Osteoblast (primary cell): ENCODE data around the gene ATG5. TPM values are rescaled to one million over a fixed set of nuclear protein-coding genes. Genes with fewer than 3 reads are reported as not detected.

Experiments
- DNase-seq: peaks from one replicate; pipeline ENCODE4 v3.0.0; 2011; ENCODE audit warnings: low spot score, mixed read lengths; ENCODE audit not compliant: insufficient read length; ENCODE audit errors: missing footprints
- H2AFZ ChIP-seq: 2 replicates; pipeline ENCODE4 v1.6.0; 2011; ENCODE audit warnings: mild to moderate bottlenecking, low read length
- H3K27ac ChIP-seq: 2 replicates; pipeline ENCODE4 v1.5.1; 2011; ENCODE audit warnings: mild to moderate bottlenecking, low read depth, low read length, moderate library complexity
- H3K27me3 ChIP-seq: 2 replicates; pipeline ENCODE4 v1.6.0; 2012; ENCODE audit warnings: mild to moderate bottlenecking, control low read depth, inconsistent platforms, low read length, moderate library complexity; ENCODE audit not compliant: insufficient read depth
- H3K36me3 ChIP-seq: 2 replicates; pipeline ENCODE4 v1.5.1; 2011; ENCODE audit warnings: mild to moderate bottlenecking, low read length, control low read depth, moderate library complexity; ENCODE audit not compliant: insufficient read depth
- H3K4me1 ChIP-seq: 2 replicates; pipeline ENCODE4 v1.5.1; 2011; ENCODE audit warnings: mild to moderate bottlenecking, low read length, control low read depth, moderate library complexity; ENCODE audit not compliant: insufficient read depth
- H3K4me2 ChIP-seq: 2 replicates; pipeline ENCODE4 v1.6.0; 2011; ENCODE audit warnings: mild to moderate bottlenecking, low read length; ENCODE audit not compliant: insufficient read depth
- H3K4me3 ChIP-seq: fragments of 200-600 bp; sonication (generic); 3 replicates; pipeline ENCODE4 v1.5.1; 2012; ENCODE audit warnings: mild to moderate bottlenecking, low read length, inconsistent platforms; ENCODE audit not compliant: insufficient read depth
- H3K79me2 ChIP-seq: 2 replicates; pipeline ENCODE4 v1.6.0; 2012; ENCODE audit warnings: mild to moderate bottlenecking, low read length, control low read depth, inconsistent platforms; ENCODE audit not compliant: insufficient read depth
- H3K9me3 ChIP-seq: 2 replicates; pipeline ENCODE4 v1.5.1; 2011; ENCODE audit warnings: low read depth, low read length, control low read depth
- H4K20me1 ChIP-seq: 2 replicates; pipeline ENCODE4 v1.6.0; 2012; ENCODE audit warnings: mild to moderate bottlenecking, low read length, control low read depth; ENCODE audit not compliant: insufficient read depth
- total RNA-seq: library from RNA; depleted of rRNA; stranded (reverse); fragments of >200 nt; gene quantifications from 2 replicates; pipeline ENCODE4 v1.2.3, GENCODE V29; 2012
- TF ChIP-seq, protein P1 (sequence below): IDR thresholded peaks from 2 replicates; pipeline ENCODE4 v1.5.1; 2011; ENCODE audit warnings: mild to moderate bottlenecking, low read depth, low read length, moderate library complexity; ENCODE audit errors: extremely low read depth

The ATG5 gene
- total RNA-seq, 1 donor, result 59.0 TPM

DNA sequence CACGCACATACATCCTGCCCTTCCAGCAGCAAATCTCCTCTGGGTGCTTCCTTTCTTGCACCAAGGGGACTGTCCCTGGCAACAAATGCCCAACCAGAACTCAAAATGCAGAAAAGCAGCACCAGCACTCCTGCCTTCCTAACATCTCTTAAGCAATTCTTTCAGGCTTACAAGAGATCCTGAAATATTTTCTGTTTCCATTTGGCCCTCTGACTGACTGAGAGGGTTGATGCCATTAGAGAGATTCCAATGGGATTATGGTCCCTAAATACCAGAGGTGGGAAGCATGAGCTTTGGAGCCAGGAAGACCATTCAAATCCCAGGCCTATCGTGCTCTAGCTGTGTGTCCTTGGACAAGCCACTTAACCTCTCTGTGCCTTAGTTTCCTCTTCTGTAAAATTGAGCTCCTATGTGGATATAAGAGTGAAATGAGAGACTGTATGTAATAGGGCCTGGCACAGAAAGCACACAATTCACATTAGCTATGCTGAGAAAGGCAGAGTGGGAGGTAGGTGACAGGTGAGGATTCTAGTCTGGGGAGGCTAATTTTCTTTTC is 182.6 kb downstream of the ATG5 start:
- Histone ChIP-seq H3K27ac (no peak overlapping the region), H4K20me1 (no peaks in the 10 kb centered on the region), H3K4me2 (no peak overlapping the region), H3K4me3 (no peak overlapping the region), H3K9me3 (no peaks in the 10 kb centered on the region), H3K4me1 (peaks cover 11% of the 10 kb centered on the region), H3K36me3 (no peaks in the 10 kb centered on the region), H3K27me3 (no peaks in the 10 kb centered on the region), H2AFZ (no peak overlapping the region), H3K79me2 (no peaks in the 10 kb centered on the region)
- TF ChIP-seq, protein P1, sequence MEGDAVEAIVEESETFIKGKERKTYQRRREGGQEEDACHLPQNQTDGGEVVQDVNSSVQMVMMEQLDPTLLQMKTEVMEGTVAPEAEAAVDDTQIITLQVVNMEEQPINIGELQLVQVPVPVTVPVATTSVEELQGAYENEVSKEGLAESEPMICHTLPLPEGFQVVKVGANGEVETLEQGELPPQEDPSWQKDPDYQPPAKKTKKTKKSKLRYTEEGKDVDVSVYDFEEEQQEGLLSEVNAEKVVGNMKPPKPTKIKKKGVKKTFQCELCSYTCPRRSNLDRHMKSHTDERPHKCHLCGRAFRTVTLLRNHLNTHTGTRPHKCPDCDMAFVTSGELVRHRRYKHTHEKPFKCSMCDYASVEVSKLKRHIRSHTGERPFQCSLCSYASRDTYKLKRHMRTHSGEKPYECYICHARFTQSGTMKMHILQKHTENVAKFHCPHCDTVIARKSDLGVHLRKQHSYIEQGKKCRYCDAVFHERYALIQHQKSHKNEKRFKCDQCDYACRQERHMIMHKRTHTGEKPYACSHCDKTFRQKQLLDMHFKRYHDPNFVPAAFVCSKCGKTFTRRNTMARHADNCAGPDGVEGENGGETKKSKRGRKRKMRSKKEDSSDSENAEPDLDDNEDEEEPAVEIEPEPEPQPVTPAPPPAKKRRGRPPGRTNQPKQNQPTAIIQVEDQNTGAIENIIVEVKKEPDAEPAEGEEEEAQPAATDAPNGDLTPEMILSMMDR, result no peak
- no peak for DNase-seq

DNA sequence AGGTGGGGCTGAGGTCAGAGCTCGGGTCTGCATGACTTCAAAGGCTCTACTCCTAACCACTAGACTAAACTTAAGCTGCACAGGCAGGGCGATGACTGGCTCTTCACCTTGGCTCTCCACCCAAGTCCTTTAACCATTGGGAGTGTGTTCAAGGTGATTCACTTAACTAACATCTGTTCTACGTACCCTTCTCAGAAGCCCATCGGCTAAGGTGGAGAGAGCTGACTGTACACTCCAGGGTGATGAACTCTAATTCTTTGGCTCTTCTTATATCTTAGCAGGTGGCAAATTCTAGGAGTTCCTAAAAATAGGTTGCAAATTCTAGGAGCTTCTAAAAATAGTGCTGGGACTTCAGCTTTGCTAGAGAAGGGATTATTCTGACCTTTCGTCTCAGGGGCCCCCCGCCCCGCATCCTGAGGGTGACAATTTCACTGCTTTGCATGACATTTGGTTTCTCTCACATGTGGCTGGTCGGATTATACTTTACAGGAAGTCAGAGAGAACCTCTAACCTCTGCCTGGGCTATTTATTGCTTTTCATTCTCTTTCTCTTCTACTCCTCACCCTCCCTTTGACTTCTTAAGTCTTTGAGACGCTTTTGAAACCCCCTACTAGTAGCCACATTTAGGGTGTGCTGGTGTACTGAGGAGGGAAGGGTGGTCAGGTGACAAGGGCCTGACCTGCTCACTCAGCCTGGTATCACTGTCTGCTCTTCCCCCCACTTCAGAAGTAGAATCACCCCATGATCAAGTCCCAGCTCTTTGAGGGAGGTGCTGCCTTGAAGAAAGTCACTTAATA is 183.9 kb downstream of the ATG5 start:
- no peak overlapping the region for H3K4me3 ChIP-seq
- no peak overlapping the region for H2AFZ ChIP-seq
- no peaks in the 10 kb centered on the region for H3K79me2 ChIP-seq
- no peak overlapping the region for H3K27ac ChIP-seq
- H4K20me1 ChIP-seq, result no peaks in the 10 kb centered on the region
- no peaks in the 10 kb centered on the region for H3K9me3 ChIP-seq
- DNase-seq, result no peak
- no peaks in the 10 kb centered on the region for H3K27me3 ChIP-seq
- H3K4me1 ChIP-seq, result peaks cover 5% of the 10 kb centered on the region
- TF ChIP-seq, protein P1, result no peak
- H3K36me3 ChIP-seq, result no peaks in the 10 kb centered on the region
- no peak overlapping the region for H3K4me2 ChIP-seq

DNA sequence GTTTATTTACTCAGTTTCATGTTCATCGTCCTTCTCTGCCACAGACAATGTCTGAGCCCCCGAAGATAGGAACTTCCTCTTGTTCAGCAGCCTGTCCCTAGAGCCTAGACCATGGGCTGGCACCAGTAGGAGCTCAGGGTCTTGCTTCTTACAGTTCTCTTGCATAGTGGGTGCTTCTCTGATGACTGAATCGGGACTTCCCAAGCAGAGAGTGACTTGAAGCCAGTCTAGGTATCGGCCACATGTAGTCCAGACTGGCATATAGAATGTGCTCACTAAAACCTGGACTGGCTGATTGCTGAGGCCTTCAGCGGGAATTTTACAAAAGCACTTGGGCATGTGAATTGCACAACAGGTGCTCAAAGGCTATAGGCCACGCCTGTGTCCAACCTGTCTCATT is 187.4 kb downstream of the ATG5 start:
- no peaks in the 10 kb centered on the region for H3K27me3 ChIP-seq
- H2AFZ ChIP-seq, result no peak overlapping the region
- peaks cover 17% of the 10 kb centered on the region for H3K4me1 ChIP-seq
- TF ChIP-seq, protein P1, result no peak
- no peaks in the 10 kb centered on the region for H3K9me3 ChIP-seq
- H3K27ac ChIP-seq, result no peak overlapping the region
- H3K79me2 ChIP-seq, result no peaks in the 10 kb centered on the region
- no peak overlapping the region for H3K4me3 ChIP-seq
- DNase-seq, result no peak
- H3K4me2 ChIP-seq, result no peak overlapping the region
- no peaks in the 10 kb centered on the region for H4K20me1 ChIP-seq
- no peaks in the 10 kb centered on the region for H3K36me3 ChIP-seq

DNA sequence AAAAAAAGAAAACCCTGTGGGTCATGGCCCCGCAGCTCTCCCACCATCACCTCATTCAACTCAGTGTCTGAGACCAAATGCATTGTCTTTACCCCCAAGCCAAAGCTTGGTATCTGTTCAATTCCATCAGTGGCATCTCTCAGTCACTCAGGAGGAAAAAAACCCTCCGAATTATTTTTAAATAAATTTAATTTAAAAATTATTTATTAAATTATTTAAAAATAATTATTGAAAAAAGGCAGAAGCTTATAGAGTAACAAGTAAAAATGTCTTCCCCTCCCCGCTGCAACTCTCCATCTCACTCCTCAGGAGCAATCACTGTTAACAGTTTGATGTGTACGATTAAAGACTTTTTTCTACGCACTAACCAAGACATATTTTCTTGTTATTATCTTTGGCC is 188.7 kb downstream of the ATG5 start:
- TF ChIP-seq, protein P1, result no peak
- Histone ChIP-seq H3K9me3 (no peaks in the 10 kb centered on the region), H3K4me3 (no peak overlapping the region), H3K36me3 (no peaks in the 10 kb centered on the region), H3K4me1 (peaks cover 17% of the 10 kb centered on the region), H3K79me2 (no peaks in the 10 kb centered on the region), H2AFZ (no peak overlapping the region), H4K20me1 (no peaks in the 10 kb centered on the region), H3K27ac (no peak overlapping the region), H3K4me2 (no peak overlapping the region), H3K27me3 (no peaks in the 10 kb centered on the region)
- DNase-seq, result no peak
